Dermis microvascular lymphatic vessel endothelial cell (primary cell): ENCODE measurements around the gene CYTH1. TPM values are rescaled to one million over a fixed set of nuclear protein-coding genes. Genes with fewer than 3 reads are reported as not detected.

Experiments used
- DNase-seq, 2 donors: peaks; one replicate each; pipeline versions ENCODE4 v3.0.0 to v3.0.0-alpha.2; 2010; ENCODE audit warnings: low read depth in 2 of 2
- total RNA-seq: library from RNA; depleted of rRNA; stranded (reverse); fragments of >200 nt; gene quantifications from 2 replicates; pipeline ENCODE4 v1.2.1, GENCODE V29; 2014

CYTH1 gene
- total RNA-seq, 1 donor from 2014 or later = 15.4 TPM

- peak in 1 of 2 donors; percentile 62 for DNase-seq
These were observed 44.7 kb downstream of the CYTH1 start for GRCh38 chr17:78737332-78737731.

- peak in 1 of 2 donors; percentile 79 for DNase-seq
These were observed 45.5 kb downstream of the CYTH1 start for GRCh38 chr17:78736526-78737079.

- DNase-seq = peak in 1 of 2 donors; percentile 40
These were observed 46.1 kb downstream of the CYTH1 start for GRCh38 chr17:78735832-78736525.

GRCh38 chr17:78734793-78735641, 47.1 kb downstream of the CYTH1 start:
- DNase-seq = no peak

GRCh38 chr17:78732354-78732753, 49.7 kb downstream of the CYTH1 start:
- no peak for DNase-seq

GRCh38 chr17:78731904-78732303, 50.2 kb downstream of the CYTH1 start:
- DNase-seq = no peak

- DNase-seq = no peak
These were observed 52.4 kb downstream of the CYTH1 start for GRCh38 chr17:78729641-78730040.

- no peak for DNase-seq
These were observed 53.6 kb downstream of the CYTH1 start for GRCh38 chr17:78728495-78728894.

- no peak for DNase-seq
These were observed 54.4 kb downstream of the CYTH1 start for GRCh38 chr17:78727476-78728229.

GRCh38 chr17:78727057-78727456, 55.0 kb downstream of the CYTH1 start:
- no peak for DNase-seq

- DNase-seq = no peak
These were observed 55.6 kb downstream of the CYTH1 start for GRCh38 chr17:78726513-78726912.

GRCh38 chr17:78725448-78726021, 56.5 kb downstream of the CYTH1 start:
- DNase-seq = peak in 1 of 2 donors; percentile 38

GRCh38 chr17:78724999-78725398, 57.1 kb downstream of the CYTH1 start:
- DNase-seq = no peak

GRCh38 chr17:78724544-78724943, 57.5 kb downstream of the CYTH1 start:
- DNase-seq = no peak

GRCh38 chr17:78723957-78724356, 58.1 kb downstream of the CYTH1 start:
- no peak for DNase-seq

- no peak for DNase-seq
These were observed 58.9 kb downstream of the CYTH1 start for GRCh38 chr17:78723001-78723796.

GRCh38 chr17:78722246-78722761, 59.8 kb downstream of the CYTH1 start:
- DNase-seq = no peak

- no peak for DNase-seq
These were observed 62.3 kb downstream of the CYTH1 start for GRCh38 chr17:78719630-78720298.

GRCh38 chr17:78718575-78719208, 63.4 kb downstream of the CYTH1 start:
- no peak for DNase-seq
